ENCODE results near the gene NRN1L.
"Not testable (repeated sequence)": the region's sequence is repeated elsewhere in the genome, so short reads cannot be mapped to it uniquely, and the experiment has no call there.

The NRN1L gene

DNA sequence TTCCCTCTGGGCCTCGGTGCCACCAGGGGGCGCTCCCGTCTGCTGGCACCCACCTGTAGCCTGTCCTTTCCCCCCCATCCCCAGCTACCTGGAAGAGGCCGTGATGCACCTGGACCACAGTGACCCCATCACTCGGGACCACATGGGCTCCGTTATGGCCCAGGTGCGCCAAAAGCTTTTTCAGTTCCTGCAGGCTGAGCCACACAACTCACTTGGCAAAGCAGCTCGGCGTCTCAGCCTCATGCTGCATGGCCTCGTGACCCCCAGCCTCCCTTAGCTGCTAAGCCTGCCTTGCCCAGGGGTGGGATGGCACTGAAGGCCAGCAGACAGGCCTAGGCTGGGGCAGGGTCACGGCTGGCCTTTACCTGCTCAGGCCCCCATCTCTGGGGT lies 818 bp upstream of the NRN1L start:
- peak; percentile 70 for DNase-seq

DNA sequence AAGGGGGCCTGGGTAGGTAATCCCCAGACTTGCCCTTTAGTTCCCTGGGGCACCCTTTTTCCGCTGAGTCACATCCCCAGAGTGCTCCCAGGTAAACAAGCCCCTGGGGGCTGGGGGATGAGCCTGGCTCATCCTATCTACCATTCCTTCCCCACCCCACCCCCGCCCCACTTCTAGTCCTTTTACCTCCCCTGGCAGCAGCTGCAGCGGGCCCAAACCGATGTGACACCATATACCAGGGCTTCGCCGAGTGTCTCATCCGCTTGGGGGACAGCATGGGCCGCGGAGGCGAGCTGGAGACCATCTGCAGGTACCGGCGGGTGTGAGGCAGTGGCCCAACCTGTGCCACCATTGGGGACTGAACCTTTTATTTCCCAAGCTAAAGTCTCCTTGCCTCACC lies 860 bp downstream of the NRN1L start:
- no peak for DNase-seq

DNA sequence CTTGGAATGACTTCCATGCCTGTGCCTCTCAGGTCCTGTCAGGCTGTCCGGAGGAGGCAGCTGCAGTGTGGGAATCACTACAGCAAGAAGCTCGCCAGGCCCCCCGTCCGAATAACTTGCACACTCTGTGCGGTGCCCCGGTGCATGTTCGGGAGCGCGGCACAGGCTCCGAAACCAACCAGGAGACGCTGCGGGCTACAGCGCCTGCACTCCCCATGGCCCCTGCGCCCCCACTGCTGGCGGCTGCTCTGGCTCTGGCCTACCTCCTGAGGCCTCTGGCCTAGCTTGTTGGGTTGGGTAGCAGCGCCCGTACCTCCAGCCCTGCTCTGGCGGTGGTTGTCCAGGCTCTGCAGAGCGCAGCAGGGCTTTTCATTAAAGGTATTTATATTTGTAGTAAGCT lies 1.3 kb downstream of the NRN1L start:
- no peak for DNase-seq

DNA sequence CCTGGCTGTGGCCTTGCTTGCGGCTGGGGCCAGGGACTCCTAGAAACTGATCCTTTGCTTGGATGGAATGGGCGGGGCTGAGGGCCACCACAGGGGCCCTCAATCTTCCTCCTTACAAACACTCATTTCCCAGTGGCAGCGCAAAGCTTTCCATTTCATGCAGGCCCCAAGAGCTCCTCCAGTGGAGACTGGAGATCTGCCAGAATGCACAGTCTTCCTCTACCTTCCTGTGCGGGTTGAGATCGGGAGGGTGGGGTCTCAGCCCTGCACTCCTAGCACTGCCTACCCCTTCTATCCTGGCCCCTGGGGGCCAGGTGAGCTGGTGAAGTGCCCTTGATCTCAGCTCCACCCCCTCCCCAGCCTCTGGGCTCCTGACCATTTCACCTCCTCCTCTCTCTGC lies 1.7 kb downstream of the NRN1L start:
- no peak for DNase-seq

DNA sequence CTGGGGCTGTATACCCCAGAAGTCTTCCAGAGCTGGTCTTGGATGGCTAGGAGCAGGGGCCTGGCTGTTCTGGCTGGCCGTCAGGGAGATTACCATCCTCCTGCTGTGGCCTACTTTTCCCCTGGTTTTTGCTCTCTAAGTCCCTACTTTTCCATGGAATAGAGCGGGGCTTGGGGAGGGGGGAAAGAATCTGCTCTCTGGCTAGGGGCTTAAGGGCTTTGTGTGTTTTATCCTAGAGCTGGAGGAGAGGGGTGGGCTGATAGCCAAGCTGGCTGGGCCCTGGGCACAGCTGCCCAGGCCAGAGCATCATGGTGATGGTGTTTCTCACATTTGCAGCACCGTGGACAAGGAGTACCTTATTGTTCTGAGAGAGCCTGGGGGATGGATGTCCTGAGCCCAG lies 3.6 kb downstream of the NRN1L start:
- DNase-seq, result no peak

DNA sequence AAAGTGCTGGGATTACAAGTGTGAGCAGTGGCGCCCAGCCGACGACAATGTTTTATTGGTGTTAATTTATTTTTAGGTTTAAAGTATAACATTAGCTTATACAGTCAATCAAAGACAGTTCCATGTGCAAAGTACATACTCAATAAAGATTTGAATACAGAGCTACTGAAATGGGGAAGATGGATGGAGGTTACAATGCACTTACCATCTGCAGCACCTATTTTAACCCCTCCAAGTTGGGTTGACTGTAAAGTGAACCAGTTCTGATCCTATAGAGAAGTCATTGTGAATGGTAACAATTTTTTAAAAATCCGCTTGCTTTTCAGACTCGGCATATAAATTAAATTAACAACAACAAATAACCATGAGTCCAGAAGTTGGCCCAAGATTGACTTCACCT lies 7.7 kb downstream of the NRN1L start:
- DNase-seq, result no peak

DNA sequence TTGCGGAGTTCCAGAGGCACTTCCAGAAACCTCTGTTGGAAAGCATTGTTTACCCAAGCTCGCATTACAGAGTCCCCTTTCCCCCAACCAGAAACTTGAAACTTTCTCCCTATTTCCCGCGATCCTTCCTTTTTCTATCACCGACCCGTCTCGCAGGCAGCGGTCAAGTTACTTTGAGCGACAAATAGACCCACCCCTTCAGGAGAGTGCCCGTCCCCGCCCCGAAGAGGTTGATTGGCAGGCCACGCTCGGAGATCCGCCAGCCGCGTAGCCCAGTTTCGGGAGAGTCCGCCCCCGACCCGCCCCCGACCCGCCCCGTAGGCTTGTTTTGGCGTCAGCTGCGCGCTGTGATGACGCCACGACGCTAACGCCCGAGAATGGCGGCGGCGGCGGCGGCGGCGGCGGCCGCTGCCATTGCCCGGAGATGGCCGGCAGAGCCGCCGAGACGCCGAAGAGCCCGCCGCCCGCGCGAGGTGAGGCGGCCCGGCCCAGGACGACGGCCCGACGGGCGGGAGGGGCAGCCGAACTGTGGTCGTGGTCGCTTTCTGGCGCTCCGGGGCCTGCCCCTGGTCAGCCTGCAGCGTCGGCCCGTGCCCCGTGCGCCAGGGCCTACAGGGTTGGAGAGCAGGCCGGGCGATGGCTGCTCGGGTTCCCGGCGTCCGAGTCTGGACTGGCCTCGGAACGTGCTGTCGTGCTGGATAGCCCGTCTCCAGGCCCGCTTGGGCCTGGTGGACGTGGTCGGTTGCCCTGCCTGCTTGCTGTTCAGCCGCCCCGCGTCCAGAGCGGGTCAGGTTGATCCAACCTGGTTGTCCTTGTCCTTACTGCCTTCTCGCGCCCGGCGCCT lies 8.4 kb downstream of the NRN1L start, which contains the start of gene PSKH1:
Gene PSKH1 (plus strand): TSS at position 356 of the 844 bp plus-strand sequence. CDS start 15,496 bp downstream, outside the sequence.
- peak; percentile 99 for DNase-seq

DNA sequence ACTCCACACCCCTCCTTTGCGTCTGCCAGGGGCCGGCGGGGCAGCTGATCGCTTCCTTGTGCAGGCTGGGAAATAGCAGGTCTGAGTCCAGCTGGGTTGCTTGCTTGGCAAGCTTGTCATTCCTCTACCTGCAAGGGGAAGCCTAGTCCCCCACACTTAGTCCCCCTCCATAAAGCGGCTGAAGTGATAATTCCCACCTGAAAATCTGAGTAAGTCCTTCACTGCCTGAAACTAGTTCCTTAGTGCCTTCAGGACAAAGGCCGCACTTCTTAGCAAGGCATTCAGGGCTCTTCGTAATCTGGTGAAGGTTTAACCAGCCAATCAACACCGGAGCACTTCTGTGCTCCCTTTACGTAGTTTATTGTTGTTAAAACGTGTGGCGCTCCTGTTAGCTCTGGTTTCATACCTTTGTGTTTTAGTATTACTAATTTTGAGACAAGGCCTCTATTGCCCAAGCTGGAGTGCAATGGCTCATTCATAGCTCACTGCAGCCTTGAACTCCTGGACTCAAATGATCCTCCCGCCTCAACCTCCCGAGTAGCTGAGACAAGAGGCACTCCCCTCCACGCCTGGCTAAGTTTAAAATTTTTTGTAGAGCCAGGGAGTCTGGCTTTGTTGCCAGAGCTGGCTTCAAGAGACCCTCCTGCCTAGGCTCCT lies 9.2 kb downstream of the NRN1L start:
- DNase-seq, result no peak

DNA sequence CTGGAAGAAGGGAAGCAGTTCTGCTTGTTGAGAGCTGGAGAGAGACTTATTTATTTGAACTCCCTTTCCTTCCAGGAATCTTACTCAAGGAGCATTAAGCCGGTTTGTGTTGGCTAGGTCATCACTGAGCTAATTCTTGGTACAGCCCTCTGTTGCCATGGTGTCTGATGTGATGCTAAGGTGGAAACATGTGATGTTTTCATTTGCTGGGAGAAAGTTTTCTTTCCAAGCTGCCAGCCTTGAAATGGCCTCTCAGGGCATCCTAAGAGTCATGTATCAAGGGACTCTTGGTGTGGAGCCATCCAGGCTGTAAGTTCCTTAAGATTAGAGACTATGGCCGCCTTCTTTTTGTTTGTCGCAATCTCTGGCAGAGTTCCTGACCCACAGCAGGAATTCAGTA lies 12.5 kb downstream of the NRN1L start:
- no peak for DNase-seq

DNA sequence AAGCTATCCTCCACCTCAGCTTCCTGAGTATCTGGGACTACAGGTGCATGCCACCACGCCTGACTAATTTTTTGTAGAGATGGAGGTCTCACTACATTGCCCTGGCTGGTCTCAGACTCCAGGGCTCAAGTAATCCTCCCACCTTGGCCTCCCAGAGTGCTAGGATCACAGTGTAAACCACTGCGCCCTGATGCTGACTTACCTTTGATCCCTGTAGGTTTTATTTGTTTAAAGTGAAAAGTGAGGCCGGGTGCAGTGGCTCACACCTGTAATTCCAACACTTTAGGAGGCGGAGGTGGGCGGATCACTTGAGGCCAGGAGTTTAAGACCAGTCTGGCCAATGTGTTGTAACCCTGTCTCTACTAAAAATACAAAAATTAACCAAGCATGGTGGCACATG lies 17.0 kb downstream of the NRN1L start:
- no peak for DNase-seq

DNA sequence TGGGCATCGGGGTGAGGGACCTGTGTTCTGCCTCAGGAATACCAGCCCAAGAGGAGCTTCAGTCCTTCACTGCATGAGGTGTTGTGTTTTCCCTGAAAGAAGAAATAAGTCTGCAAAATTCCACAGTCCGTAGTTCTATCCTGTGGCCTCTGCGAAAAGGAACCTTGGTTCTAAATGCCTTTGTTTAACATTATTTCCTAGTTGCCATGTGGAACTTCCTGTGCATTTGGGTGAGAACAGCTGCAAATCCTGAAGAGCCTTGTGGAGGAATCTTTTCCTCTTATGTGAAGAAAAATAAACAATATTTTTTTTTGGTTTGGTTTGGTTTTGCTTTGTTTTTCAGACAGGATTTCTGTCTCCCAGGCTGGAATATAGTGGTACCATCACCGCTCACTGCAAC lies 18.1 kb downstream of the NRN1L start:
- DNase-seq, result no peak

DNA sequence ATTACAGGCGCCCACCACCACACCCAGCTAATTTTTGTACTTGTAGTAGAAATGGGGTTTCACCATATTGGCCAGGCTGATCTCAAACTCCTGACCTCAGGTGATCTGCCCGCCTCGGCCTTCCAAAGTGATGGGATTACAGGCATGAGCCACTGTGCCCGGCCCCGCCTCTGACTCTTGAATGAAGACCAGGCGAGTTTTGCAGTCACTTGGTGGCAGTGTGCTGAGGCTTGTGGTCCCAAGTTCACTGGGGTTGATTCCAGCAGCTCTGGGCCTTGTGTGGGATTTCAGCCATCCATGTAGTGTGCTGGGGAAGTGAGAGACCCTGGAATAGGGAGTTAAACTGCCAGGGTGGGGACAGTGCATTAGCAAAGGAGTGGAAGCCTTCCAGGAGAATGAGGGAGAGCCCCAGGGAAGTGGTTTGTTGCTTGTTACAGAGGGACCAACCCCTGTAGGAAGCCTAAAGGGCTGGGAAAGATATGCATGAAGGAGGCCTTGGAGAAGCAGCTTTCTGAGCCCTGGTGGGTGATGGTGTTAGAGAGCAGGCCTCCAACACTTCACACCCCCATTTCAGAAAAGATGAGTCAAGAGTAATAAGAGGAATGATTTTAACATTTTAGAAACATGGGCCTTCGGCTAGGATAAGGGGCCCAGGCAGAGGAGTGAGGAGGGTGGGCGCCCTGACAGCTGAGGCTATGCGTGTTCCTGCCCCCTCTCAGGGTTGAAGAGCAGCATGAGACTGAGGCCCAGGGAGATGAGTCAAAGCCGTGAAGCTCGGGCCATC lies 22.9 kb downstream of the NRN1L start:
- DNase-seq, result no peak

DNA sequence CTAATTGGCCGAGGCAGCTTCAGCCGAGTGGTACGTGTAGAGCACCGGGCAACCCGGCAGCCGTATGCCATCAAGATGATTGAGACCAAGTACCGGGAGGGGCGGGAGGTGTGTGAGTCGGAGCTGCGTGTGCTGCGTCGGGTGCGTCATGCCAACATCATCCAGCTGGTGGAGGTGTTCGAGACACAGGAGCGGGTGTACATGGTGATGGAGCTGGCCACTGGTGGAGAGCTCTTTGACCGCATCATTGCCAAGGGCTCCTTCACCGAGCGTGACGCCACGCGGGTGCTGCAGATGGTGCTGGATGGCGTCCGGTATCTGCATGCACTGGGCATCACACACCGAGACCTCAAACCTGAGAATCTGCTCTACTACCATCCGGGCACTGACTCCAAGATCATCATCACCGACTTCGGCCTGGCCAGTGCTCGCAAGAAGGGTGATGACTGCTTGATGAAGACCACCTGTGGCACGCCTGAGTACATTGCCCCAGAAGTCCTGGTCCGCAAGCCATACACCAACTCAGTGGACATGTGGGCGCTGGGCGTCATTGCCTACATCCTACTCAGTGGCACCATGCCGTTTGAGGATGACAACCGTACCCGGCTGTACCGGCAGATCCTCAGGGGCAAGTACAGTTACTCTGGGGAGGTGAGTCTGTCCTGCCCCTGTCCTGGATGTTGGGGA lies 24.5 kb downstream of the NRN1L start:
- DNase-seq, result no peak

DNA sequence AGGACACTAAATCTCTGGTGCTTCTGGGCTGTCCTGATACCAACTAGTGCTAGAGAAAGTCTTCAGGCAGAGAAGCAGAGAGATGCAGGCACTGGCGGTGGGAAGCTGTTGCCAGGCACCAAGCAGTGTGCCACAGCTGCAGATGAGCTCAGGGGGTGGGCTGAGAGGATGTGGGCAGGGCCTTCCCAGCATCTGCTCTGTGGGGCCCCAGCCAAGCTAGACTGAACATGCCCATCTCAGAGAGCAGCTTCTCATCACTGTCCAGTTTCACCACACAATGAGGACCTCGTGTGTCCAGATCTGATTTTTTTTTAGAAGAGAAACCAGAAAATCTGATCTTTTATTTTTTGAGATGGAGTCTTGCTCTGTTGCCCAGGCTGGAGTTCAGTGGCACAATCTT lies 25.5 kb downstream of the NRN1L start:
- DNase-seq, result no peak

DNA sequence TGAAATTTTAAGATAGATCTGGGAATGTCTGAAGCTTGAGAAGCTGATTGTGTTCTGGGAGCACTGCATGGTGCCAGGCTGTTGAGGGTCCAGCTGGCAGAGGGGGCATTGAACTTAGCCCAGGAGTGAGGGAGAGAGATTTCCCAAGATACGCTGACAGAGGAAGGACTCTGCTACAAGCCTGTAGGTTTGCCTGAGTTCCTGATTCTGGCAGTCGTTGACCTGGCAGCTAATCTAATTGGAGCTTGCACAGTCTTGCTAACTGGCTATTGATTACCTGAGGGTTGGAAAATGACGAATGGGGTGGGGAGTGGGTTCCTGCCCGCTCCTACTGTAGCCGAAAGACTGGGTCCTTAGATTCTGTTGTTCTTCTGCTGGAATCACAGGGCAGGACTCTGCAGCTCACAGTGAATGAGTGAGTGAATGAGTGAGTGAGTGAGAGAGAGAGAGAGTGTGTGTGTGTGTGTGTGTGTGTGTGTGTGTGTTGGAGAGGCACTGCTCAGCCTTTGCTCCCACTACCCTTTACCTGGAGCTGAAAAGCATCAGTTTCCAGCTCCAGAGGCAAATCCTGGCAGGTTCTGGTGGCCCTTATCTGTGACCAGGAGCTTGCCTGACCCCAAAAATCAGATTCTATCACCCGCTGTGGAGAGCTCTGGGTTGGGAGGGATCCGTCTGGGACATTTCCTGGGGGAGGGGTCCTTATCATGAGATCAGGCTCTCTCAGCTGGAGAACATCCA lies 30.2 kb downstream of the NRN1L start:
- no peak for DNase-seq

DNA sequence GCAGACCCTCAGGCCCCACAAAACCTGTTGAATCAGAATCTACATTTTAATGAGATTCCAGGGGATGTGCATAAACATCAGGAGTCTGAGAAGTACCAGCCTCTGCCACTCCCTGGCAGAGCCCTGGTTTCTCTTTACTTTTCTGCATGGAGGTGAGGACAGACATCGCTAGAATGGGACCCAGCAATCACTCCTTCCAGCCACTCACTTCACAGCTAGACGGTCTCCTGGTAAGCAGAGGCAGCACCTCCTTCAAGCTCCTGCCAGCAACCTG lies 30.7 kb downstream of the NRN1L start:
- not testable (repeated sequence) for DNase-seq

DNA sequence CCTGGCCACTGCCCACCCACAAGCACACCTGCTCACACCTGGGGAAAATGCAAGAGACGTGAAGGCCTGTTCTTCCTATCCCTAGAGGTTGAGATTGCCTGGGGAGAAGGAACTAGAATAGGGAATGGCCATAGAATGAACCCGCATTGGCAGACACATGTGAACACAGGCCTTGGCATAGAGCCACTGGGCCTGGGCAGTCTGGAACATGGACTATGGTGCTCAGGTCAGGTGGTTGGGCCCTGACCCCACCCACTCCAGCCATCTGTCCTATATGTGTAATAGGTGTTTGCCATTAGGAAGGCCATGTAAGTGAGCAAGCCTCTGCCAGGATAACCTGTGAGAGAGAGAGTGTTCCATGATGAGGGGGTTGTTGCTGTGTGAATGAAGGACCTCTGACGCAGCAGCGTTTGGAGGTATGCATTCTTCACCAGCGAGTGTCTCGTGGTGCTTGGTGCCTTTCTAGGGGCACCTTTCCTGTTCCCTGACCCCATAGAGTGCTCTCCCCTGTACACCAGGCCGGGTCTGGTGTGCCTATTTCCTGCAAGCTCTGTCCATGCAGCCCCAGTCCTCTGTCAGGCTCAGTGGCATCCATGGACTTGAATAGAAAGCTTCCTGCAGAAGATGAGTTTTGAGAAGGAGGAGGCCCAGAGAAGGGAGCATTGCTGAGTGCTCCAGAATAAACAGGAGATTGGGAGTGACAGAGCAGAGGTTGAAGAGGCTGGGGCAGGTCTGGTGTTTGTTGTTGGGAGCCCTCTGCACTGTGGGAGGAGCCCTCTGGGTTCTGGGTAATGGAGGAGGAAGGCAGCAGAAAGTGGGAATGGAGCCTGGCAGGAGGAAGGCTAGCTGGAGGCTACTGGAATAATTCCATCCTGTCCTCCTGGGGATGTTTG lies 31.4 kb downstream of the NRN1L start:
- DNase-seq, result no peak

DNA sequence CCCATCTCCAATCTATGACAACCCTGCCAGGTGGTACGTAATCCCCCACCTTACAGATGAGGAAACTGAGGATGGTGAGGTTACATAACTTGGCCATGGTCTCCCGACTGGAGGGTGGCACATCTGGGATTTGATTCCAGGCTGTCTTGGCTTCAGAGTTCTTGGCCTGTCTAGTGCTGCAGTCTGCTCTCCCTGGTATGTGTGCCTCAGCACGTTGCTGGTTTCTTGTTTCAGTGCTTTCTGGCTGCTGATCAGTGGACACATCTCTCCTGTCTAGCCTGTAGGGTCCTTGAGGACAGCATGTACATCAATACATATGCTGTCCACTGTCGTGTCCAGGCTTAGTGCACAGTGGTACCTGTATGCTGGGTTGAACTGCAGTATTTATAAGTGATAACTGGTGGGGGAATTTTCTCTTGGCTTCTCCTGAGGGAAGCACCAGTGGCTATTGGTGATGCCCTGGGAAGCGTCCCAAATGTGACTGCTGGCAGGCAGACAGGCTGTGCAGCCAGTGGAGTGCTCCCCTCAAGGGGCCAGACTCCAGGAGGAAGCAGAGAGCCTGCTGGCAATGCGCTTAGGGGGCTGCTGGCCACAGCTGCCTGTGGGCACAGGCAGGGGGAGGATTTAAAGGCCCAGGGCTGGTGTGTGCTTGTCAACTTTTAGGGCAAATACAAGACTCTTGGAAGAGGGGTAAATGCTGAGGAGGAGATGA lies 32.6 kb downstream of the NRN1L start:
- no peak for DNase-seq

DNA sequence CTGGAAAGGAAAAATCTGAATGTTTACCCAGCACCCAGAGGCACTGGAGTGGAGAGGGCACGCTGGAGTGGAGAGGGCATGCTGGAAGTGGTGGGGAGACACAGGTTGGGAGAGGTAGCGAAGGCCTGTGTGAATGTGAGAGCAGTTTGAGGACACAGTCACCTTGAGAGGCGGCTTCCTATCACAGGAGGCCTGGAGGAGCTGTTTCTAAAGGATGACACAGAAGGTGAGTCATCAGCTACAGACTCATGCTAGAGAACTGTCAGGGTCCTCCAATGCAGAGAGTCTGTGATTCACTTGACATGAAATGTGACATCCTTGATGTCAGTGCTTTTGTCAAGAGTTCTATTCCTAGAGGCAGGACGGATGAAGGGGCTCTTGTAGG lies 33.2 kb downstream of the NRN1L start:
- DNase-seq, result no peak

DNA sequence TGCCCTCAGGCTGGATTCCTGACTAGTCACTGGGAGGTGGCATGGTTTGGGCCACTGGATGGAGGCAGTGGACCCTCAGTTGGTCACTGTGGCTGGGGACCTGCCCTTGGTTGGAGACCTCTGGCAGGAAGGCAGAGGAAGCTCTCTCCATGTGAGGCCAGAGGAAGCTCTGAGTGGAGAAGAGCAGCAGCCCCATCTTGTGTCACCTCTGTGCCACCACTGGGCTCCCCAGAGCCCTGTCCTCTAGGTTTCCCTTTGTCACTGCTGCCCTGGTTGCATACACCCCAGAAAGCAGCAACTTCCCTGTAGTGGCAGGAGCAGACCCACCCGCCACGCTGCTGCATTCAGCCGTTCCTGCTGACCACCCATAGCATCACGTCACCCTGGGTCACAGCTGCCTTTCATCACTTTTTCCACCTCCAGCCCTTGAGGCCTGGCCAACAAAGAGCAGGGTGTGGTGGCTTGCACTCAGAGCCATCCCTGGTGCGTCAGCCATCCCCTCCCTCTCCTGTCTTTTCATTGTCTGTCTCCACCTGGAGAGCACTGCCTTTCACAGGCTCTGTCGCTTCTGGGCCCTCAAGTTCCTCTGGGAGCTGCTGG lies 35.0 kb downstream of the NRN1L start:
- DNase-seq, result peak; percentile 40

DNA sequence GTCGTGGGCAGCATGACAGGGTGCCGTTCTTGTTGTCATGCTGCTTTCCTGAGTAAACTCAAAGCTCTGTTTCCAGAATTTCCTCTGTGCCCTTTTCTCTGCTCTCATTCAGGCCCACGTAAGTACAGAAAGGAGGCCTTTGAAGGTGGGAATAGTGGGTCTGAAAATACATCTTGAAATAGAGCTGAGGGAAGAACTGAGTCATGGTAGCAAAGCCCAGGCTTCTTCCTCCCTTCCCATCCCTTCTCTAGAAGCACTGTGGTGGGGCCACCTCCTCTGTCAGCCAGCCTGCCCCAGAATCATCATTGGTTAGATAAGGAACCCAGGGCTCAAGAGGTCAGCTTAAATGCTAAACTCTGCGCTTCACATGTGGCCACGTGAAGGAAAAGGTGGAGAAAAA lies 37.5 kb downstream of the NRN1L start:
- no peak for DNase-seq
